Measurements from ENCODE around the gene BCL2L2.

GRCh38 chr14:23346693-23347405 is 40.2 kb downstream of the BCL2L2 start:
- TF ChIP-seq CTCF (conservative IDR thresholded peaks at IDR 0.05) (no peak), ZFX (IDR thresholded peaks at IDR 0.05) (no peak)

Measured in C4-2B (cell line).